ENCODE results near the gene SNCG.
A peak's percentile ranks its signal among the peaks of the same experiment; 100 is the strongest.
"Not testable (repeated sequence)": the region's sequence is repeated elsewhere in the genome, so short reads cannot be mapped to it uniquely, and the experiment has no call there.

The SNCG gene

DNA sequence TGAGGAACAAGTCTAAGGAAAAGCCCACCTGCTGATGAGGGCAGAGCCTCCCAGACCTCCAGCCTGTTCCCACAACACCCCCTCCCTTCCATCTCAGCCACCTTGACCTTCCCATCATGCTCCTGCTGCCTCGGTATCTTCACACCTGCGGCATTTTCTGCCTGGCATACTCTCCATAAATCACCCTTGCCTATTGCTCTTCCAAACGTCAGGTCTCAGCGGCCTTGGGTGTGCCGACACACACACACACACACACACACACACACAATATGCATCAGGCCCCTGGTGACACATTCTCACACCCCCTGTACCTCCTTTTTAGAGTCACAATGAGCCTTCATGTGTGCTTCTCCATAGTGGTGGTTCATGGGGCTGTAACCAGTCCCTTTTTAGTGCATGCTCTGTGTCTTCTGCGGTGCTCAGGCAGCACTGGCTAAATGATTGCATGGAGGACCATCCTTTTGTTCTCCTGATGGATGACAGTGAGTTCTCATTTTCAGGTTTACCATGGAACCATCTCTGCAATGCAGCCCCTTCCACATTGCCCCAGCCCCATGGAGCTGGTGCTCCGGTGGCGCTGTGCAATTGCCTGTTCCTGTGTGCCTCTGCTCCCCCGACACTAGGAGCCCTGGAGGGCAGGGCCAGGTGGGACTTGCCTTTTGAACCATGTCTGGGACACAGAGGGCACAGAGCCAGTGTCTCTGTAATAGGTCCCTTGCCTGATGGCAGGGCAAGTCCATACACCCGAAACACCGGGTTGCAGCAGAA, 14.4 kb downstream of the SNCG start:
- TF ChIP-seq, protein P1, sequence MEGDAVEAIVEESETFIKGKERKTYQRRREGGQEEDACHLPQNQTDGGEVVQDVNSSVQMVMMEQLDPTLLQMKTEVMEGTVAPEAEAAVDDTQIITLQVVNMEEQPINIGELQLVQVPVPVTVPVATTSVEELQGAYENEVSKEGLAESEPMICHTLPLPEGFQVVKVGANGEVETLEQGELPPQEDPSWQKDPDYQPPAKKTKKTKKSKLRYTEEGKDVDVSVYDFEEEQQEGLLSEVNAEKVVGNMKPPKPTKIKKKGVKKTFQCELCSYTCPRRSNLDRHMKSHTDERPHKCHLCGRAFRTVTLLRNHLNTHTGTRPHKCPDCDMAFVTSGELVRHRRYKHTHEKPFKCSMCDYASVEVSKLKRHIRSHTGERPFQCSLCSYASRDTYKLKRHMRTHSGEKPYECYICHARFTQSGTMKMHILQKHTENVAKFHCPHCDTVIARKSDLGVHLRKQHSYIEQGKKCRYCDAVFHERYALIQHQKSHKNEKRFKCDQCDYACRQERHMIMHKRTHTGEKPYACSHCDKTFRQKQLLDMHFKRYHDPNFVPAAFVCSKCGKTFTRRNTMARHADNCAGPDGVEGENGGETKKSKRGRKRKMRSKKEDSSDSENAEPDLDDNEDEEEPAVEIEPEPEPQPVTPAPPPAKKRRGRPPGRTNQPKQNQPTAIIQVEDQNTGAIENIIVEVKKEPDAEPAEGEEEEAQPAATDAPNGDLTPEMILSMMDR (conservative IDR thresholded peaks at IDR 0.05; ENCODE audit: low read length): no peak
- no peak for DNase-seq (ENCODE audit: low read depth)
- no peak overlapping the region for H3K4me3 ChIP-seq (ENCODE audit: low read length)

DNA sequence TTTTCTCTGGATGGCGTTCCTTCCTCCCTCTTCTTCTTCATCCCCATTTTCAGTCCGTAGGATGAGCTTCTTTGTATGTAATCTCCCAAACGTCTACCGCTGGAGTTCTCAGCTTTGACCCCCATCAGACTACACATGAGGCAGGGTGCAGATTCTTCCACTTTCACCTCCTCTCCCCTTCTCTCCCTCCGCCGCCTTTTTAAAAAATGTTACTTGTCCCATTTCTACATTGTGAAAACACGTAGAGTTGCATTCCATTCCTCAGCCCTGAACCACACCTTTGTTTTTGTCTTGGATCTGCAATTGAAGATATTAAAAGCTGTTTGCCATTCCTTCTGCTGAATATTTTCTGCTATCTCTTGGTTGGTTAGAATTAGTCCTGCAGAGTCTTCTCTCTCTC, 16.1 kb downstream of the SNCG start:
- no peak for DNase-seq (ENCODE audit: low read depth)
- TF ChIP-seq, protein P1 (conservative IDR thresholded peaks at IDR 0.05; ENCODE audit: low read length): no peak
- no peak overlapping the region for H3K4me3 ChIP-seq (ENCODE audit: low read length)

- TF ChIP-seq, protein P1 (conservative IDR thresholded peaks at IDR 0.05; ENCODE audit: low read length): no peak
- DNase-seq (ENCODE audit: low read depth): no peak
- no peak overlapping the region for H3K4me3 ChIP-seq (ENCODE audit: low read length)
Measured at GRCh38 chr10:86976362-86977056, 18.1 kb downstream of the SNCG start.

DNA sequence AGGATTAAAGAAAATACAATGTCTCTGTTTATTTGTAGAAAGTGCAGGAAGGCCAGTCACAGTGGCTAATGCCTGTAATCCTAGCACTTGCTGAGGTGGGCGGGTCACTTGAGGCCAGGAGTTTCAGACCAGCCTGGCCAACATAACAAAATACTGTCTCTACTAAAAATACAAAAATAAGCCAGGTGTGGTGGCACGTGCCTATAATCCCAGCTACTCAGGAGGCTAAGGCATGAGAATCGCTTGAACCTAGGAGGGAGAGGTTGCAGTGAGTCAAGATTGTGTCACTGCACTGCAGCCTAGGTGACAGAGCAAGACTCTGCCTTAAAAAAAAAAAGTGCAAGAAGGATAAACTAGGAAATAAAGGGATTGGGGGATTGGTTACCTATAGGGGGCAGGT, 20.1 kb downstream of the SNCG start:
- not testable (repeated sequence) for DNase-seq (ENCODE audit: low read depth); H3K4me3 ChIP-seq (ENCODE audit: low read length)

DNA sequence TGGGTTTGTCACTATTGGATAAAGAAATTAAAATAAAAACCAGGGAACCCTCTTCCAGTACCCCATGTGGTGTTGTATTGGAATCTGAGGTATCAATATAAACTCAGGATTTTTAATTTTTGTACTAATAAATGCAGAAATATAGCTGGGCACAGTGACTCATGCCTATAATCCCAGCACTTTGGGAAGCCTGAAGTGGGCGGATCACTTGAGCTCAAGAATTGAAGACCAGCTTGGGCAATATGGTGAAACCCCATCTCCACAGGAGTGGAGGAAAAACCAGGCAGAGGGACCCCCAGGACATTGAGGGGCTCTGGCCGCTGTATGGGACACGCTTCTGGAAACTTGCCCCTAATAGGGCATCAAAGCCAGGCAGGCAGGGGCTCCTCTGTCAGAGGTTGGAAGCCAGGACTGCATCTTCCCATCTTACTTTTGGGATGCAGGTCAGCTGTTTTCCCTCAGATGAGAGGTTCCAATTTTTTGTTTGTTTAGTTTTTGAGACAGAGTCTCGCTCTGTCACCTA, 21.0 kb downstream of the SNCG start:
- TF ChIP-seq, protein P1 (conservative IDR thresholded peaks at IDR 0.05; ENCODE audit: low read length): no peak
- no peak for DNase-seq (ENCODE audit: low read depth)
- no peak overlapping the region for H3K4me3 ChIP-seq (ENCODE audit: low read length)

DNA sequence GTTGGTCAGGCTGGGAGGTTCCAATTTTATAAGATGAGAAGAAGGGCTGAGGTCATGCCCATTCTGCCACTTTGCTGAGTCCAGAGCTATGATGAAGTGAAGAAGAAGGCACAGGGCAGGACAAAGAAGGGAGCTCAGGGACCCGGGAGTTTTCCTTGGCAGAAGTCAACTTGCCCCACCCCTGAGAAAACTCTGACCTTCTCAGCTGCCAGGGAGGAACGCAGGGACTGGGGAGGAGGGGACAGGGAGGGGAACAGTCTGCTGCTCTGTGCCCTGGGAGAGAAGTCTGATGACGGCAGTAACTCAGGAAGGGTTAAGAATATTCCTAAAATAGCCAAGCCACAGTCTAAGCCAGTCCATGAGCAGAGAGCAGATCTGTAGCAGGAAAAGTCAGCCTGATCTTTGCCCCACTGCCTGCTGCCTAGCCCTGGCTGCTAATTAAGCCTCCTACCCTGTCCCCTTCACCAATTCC, 21.6 kb downstream of the SNCG start:
- no peak overlapping the region for H3K4me3 ChIP-seq (ENCODE audit: low read length)
- peak; percentile 39 for DNase-seq (ENCODE audit: low read depth)
- TF ChIP-seq, protein P1 (conservative IDR thresholded peaks at IDR 0.05; ENCODE audit: low read length): no peak

GRCh38 chr10:86981020-86981419, 22.6 kb downstream of the SNCG start:
- not testable (repeated sequence) for H3K4me3 ChIP-seq (ENCODE audit: low read length); DNase-seq (ENCODE audit: low read depth)

- TF ChIP-seq, protein P1 (conservative IDR thresholded peaks at IDR 0.05; ENCODE audit: low read length): no peak
- H3K4me3 ChIP-seq (ENCODE audit: low read length): no peak overlapping the region
- no peak for DNase-seq (ENCODE audit: low read depth)
Measured at GRCh38 chr10:86981716-86982115, 23.3 kb downstream of the SNCG start.

DNA sequence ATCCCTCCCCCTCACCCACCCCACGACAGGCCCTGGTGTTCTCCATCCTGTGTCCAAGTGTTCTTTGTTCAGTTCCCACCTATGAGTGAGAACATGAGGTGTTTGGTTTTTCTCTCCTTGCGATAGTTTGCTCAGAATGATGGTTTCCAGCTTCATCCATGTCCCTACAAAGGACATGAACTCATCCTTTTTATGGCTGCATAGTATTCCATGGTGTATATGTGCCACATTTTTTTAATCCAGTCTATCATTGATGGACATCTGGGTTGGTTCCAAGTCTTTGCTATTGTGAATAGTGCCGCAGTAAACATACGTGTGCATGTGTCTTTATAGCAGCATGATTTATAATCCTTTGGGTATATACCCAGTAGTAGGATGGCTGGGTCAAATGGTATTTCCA, 26.1 kb downstream of the SNCG start:
- DNase-seq (ENCODE audit: low read depth); H3K4me3 ChIP-seq (ENCODE audit: low read length): not testable (repeated sequence)

Measured in AG10803 (cell line).